ENCODE results near the gene ISOC2.

GRCh38 chr19:55408533-55408872, 52.9 kb downstream of the ISOC2 start:
- TF ChIP-seq CTCF (IDR thresholded peaks at IDR 0.05): no peak
- TF ChIP-seq POLR2A (IDR thresholded peaks at IDR 0.05): no peak

Data from suprapubic skin (tissue), 3 donors.